Measurements from ENCODE around the gene PSMD2. TPM values are rescaled to one million over a fixed set of nuclear protein-coding genes. Genes with fewer than 3 reads are reported as not detected.

PSMD2 gene
- total and polyA plus RNA-seq, 2 donors (not counting 3 experiments of a cell fraction or from before 2014, with no cell fraction given): 414 to 435 TPM

DNA sequence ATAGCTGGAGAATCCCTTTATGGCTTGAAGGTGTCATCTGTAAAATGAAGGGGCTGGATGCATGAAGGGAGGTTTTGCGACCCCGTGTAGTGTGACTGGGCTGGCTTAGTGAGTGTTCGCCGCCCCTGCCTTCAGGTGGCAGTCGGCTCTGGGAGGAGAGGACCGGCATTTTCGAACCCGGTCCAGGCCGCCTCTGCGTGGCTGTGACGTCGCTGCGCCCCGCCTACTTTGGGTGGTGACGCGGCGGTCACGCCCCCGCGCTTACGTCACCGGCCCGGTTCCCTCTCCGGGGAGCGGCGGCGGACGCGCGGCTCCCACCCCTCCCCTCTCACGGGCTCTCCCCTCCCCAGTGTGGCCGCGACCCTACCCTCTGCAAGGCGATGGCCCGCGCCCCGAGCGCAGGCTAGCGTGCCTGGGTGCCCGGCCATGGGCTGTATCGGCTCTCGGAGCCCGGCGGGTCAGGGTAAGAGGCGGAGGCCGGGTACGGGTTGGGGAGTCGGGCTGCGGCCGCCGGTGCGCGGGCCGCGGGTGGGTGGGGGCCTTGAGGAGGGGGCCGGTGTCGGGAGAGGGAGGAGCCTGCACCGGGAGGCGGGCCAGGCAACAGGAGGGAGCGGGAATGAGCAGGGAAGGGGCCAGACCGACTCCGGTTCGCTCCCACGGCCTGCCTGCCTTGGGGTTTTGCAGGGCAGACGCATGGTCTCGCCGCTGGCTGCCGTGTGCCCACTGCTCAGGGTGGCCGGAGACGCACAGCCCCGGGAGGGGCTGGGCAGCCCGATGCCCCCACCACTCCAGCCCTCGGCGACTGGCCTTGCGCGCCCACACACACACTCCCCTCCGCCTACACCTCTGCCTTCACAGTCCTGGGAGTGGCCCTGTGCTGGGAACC, 36.9 kb downstream of the PSMD2 start:
- ChIA-PET POLR2A (interaction anchor here (1.0 kb wide), 1 partner anchor 16 kb away, joined by 3 read pairs; no protein-coding TSS in a partner anchor), CTCF (interaction anchor here (1.1 to 1.6 kb wide), 3 partner anchors 10 to 30 kb away, joined by 4 to 7 read pairs (median 4); no protein-coding TSS in a partner anchor)
- peak; percentile 84 for TF ChIP-seq POLR2AphosphoS5 (IDR thresholded peaks at IDR 0.05; ENCODE audit: insufficient read depth, low read depth, low read length)
- peak; percentile 14 for TF ChIP-seq FOS (IDR thresholded peaks at IDR 0.05; ENCODE audit: borderline replicate concordance, insufficient read depth, low read length)
- TF ChIP-seq, protein P1, sequence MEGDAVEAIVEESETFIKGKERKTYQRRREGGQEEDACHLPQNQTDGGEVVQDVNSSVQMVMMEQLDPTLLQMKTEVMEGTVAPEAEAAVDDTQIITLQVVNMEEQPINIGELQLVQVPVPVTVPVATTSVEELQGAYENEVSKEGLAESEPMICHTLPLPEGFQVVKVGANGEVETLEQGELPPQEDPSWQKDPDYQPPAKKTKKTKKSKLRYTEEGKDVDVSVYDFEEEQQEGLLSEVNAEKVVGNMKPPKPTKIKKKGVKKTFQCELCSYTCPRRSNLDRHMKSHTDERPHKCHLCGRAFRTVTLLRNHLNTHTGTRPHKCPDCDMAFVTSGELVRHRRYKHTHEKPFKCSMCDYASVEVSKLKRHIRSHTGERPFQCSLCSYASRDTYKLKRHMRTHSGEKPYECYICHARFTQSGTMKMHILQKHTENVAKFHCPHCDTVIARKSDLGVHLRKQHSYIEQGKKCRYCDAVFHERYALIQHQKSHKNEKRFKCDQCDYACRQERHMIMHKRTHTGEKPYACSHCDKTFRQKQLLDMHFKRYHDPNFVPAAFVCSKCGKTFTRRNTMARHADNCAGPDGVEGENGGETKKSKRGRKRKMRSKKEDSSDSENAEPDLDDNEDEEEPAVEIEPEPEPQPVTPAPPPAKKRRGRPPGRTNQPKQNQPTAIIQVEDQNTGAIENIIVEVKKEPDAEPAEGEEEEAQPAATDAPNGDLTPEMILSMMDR (IDR thresholded peaks at IDR 0.05; ENCODE audit: extremely low read depth in 1 of 2, insufficient read depth in 1 of 2, low read depth in 1 of 2, low read length in 2 of 2): no peak
- peak; percentile 5 for TF ChIP-seq JUN (IDR thresholded peaks at IDR 0.05; ENCODE audit: borderline replicate concordance, insufficient read depth, insufficient read length, low read depth)
- FAIRE-seq: peak; percentile 79
- H4K20me1 ChIP-seq (replicated peaks; ENCODE audit: control insufficient read depth, extremely low read depth, insufficient read depth, low read length): no peaks in the 10 kb centered on the region
- no peak overlapping the region for H2AFZ ChIP-seq (ENCODE audit: low read depth, low read length)
- no peaks in the 10 kb centered on the region for H3K27me3 ChIP-seq (ENCODE audit: control insufficient read depth in 2 of 2, insufficient read depth in 2 of 2, low read length in 2 of 2)
- H3K9me1 ChIP-seq (replicated peaks; ENCODE audit: control insufficient read depth, extremely low read depth, insufficient read depth, low read length): no peaks in the 10 kb centered on the region
- intact Hi-C loops (cut with micrococcal nuclease): loop anchor here (10.0 kb wide), 1 partner anchor 1599 kb away; the partner anchor contains the start of gene TRA2B
- peak overlapping the region; percentile 73 for H3K4me2 ChIP-seq (ENCODE audit: insufficient read depth, low read length)
- H3K27ac ChIP-seq (ENCODE audit: insufficient read depth, low read depth, low read length): peak overlapping the region; percentile 99
- H3K36me3 ChIP-seq (ENCODE audit: control insufficient read depth in 2 of 2, extremely low read depth in 1 of 2, insufficient read depth in 2 of 2, low read length in 2 of 2): peaks cover 18 to 24% of the 10 kb centered on the region in 2 experiments
- peak; percentile 81 for DNase-seq (ENCODE audit: low read depth, low spot score)
- dilution Hi-C loops (cut with MboI; ENCODE audit: extremely low pct_ligation_motif_present, low sequenced_read_pairs): no loop called here
- peaks cover 80% of the 10 kb centered on the region for H3K4me1 ChIP-seq (ENCODE audit: control insufficient read depth, extremely low read depth, insufficient read depth, low read length)
- H3K9ac ChIP-seq (replicated peaks; ENCODE audit: extremely low read depth, insufficient read depth, low read length): peak overlapping the region; percentile 76
- peaks cover 41% of the 10 kb centered on the region for H3K79me2 ChIP-seq (ENCODE audit: control insufficient read depth, insufficient read depth, low read length)
- no peaks in the 10 kb centered on the region for H3K9me3 ChIP-seq (replicated peaks; ENCODE audit: control insufficient read depth, insufficient read depth, low read length)
- H3K4me3 ChIP-seq (replicated peaks in 1 of 3; ENCODE audit: insufficient read depth in 1 of 3, low read depth in 1 of 3, low read length in 3 of 3): peak overlapping the region; percentile 31 to 62 (median 54)
- no TSS peak for BruUV-seq (replicated peaks)

Measured in endothelial cell of umbilical vein (primary cell).